GM12873 (cell line): Measurements from ENCODE around the gene POLN.

Experiments
- TF ChIP-seq, protein P1 (sequence below): IDR thresholded peaks from 2 replicates; pipeline ENCODE4 v1.5.1; 2012; ENCODE audit warnings: low read depth, mild to moderate bottlenecking, moderate library complexity, low read length, control low read depth; ENCODE audit not compliant: insufficient read depth; ENCODE audit errors: missing control alignments

Gene POLN

GRCh38 chr4:2180410-2180809, 61.5 kb downstream of the POLN start:
- TF ChIP-seq, protein P1, sequence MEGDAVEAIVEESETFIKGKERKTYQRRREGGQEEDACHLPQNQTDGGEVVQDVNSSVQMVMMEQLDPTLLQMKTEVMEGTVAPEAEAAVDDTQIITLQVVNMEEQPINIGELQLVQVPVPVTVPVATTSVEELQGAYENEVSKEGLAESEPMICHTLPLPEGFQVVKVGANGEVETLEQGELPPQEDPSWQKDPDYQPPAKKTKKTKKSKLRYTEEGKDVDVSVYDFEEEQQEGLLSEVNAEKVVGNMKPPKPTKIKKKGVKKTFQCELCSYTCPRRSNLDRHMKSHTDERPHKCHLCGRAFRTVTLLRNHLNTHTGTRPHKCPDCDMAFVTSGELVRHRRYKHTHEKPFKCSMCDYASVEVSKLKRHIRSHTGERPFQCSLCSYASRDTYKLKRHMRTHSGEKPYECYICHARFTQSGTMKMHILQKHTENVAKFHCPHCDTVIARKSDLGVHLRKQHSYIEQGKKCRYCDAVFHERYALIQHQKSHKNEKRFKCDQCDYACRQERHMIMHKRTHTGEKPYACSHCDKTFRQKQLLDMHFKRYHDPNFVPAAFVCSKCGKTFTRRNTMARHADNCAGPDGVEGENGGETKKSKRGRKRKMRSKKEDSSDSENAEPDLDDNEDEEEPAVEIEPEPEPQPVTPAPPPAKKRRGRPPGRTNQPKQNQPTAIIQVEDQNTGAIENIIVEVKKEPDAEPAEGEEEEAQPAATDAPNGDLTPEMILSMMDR: no peak

GRCh38 chr4:2179717-2180116, 62.2 kb downstream of the POLN start:
- TF ChIP-seq, protein P1: no peak

DNA sequence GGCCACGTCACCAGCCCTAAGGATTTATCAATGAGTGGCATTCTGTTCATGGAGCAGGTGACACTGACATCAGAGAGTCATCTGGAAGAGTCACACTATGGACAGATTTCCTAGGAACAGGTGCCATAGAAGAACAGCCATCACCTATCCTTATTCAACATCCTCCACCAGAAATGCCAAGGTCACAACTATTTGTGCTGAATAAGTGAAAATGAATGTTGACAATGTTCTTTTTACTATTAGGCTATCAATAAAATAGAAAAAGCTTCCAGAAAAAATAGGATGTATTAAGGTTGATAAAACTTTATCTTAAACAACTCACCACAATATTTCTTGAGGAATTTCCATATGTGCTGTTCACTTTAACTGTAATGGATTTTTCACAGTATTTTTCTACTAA, 62.9 kb downstream of the POLN start:
- TF ChIP-seq, protein P1: no peak

GRCh38 chr4:2177443-2178093, 64.4 kb downstream of the POLN start:
- TF ChIP-seq, protein P1: no peak

- TF ChIP-seq, protein P1: no peak
Observed at GRCh38 chr4:2175990-2176698, 65.8 kb downstream of the POLN start.

DNA sequence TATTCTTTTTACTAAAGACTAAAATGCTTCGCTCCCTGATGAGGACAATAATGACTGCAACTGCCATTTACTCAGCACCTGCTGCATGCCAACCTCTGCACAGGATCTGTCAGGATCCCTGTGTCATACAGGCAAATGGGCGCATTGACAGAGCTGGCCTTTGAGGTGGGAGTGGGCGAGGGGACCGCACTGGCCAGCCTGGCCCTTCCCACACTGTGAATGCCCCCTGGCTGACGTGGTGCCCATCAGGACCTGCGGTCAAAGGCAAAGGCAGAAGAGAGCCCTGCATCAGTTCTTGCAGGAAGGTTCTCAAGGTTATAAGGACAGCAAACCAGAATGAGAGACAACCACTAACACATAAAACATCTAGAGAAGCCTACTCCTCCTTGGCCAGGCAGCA, 67.9 kb downstream of the POLN start:
- TF ChIP-seq, protein P1: no peak

DNA sequence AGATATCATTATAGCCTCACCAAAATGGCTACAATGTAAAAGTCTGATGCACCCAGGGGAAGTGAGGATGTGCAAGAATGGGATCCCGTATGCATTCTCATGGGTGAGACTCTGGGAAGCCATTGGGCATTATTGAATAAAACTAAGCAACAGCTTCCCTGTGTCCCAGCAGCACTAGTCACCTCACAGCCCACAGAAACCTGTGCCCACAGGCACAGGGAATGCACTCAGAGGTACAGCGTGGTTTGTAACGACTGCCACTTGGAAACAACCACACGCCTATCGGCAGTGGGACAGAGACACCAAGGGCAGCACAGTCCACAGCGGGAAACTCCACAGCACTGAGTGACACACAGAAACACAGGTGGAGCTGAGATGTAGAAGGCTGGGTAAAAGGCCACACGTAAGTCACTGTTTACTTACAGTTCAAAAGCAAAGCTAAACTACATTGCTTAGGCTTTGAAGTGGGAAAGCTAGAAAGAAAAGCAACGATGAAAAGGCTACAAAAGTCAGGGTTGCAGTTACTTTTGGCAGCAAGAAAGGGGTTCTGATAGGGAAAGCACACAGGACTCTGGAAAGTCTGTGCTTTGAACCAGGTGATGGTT, 69.2 kb downstream of the POLN start:
- TF ChIP-seq, protein P1: no peak
